Hepatocyte (in vitro differentiated cells): Measurements from ENCODE around the gene DEGS2. TPM values are rescaled to one million over a fixed set of nuclear protein-coding genes. Genes with fewer than 3 reads are reported as not detected.

Experiments
- DNase-seq: peaks from one replicate; pipeline ENCODE4 v3.0.0-alpha.2; 2016; ENCODE audit warnings: low spot score
- H2AFZ ChIP-seq: fragments of 200-600 bp; sonication (generic); 2 replicates; pipeline ENCODE4 v1.6.0; 2016; ENCODE audit warnings: antibody characterized with exemption, mild to moderate bottlenecking
- H3K27ac ChIP-seq: fragments of 200-600 bp; sonication (generic); 2 replicates; pipeline ENCODE4 v1.5.1; 2016; ENCODE audit warnings: mild to moderate bottlenecking
- H3K27me3 ChIP-seq: fragments of 200-600 bp; sonication (generic); 2 replicates; pipeline ENCODE4 v1.6.1; 2016
- H3K36me3 ChIP-seq: fragments of 200-600 bp; sonication (generic); replicated peaks from 2 replicates; pipeline ENCODE4 v1.5.1; 2016; ENCODE audit warnings: low read depth; ENCODE audit not compliant: insufficient read depth
- H3K4me1 ChIP-seq: fragments of 200-600 bp; sonication (generic); 2 replicates; pipeline ENCODE4 v1.5.1; 2016; ENCODE audit warnings: mild to moderate bottlenecking, moderate library complexity; ENCODE audit not compliant: insufficient read depth
- H3K4me2 ChIP-seq: fragments of 200-600 bp; sonication (generic); 2 replicates; pipeline ENCODE4 v1.6.0; 2016
- H3K4me3 ChIP-seq: fragments of 200-600 bp; sonication (generic); 2 replicates; pipeline ENCODE4 v1.5.1; 2016; ENCODE audit warnings: mild to moderate bottlenecking
- H3K79me2 ChIP-seq: fragments of 200-600 bp; sonication (generic); 2 replicates; pipeline ENCODE4 v1.6.0; 2017; ENCODE audit warnings: mild to moderate bottlenecking
- H3K9me2 ChIP-seq: fragments of 200-600 bp; sonication (generic); replicated peaks from 2 replicates; pipeline ENCODE4 v1.6.0; 2017; ENCODE audit warnings: mild to moderate bottlenecking; ENCODE audit not compliant: insufficient read depth
- H3K9me3 ChIP-seq: fragments of 200-600 bp; sonication (generic); 2 replicates; pipeline ENCODE4 v1.5.1; 2016; ENCODE audit warnings: low read depth, mild to moderate bottlenecking
- H4K20me1 ChIP-seq: fragments of 200-600 bp; sonication (generic); 2 replicates; pipeline ENCODE4 v1.6.0; 2016; ENCODE audit warnings: mild to moderate bottlenecking; ENCODE audit not compliant: insufficient read depth, poor library complexity, severe bottlenecking
- EZH2 ChIP-seq: fragments of 200-600 bp; sonication (generic); IDR thresholded peaks from 2 replicates; pipeline ENCODE4 v1.6.1; 2016; ENCODE audit warnings: antibody characterized with exemption, mild to moderate bottlenecking, borderline replicate concordance
- EZH2phosphoT487 ChIP-seq: fragments of 200-600 bp; sonication (generic); IDR thresholded peaks from one replicate; pipeline ENCODE4 v1.6.1; 2018; ENCODE audit warnings: antibody characterized with exemption, mild to moderate bottlenecking, low read depth, moderate library complexity; ENCODE audit not compliant: unreplicated experiment, severe bottlenecking
- WGBS: methylation state at CpG from one replicate; pipeline ENCODE4 v1.1.6; 2016; ENCODE audit warnings: low lambda C conversion rate; ENCODE audit errors: missing lambda C conversion rate; 5-methylcytosine and 5-hydroxymethylcytosine counted together
- polyA plus RNA-seq: library from polyadenylated mRNA; unstranded; fragments of >200 nt; fragmentation: Nextera tagmentation; extraction: Ambion mirVana; gene quantifications from 2 replicates; pipeline ENCODE4 v1.2.1, GENCODE V29; 2016
- total RNA-seq: library from RNA; depleted of rRNA; stranded (reverse); fragments of >200 nt; gene quantifications from 2 replicates; pipeline ENCODE4 v1.2.3, GENCODE V29; 2014
- TF ChIP-seq, protein P1 (sequence below): fragments of 200-600 bp; sonication (generic); IDR thresholded peaks from 2 replicates; pipeline ENCODE4 v1.5.1; 2016; ENCODE audit warnings: antibody characterized with exemption, mild to moderate bottlenecking; ENCODE audit not compliant: poor library complexity

Gene DEGS2
- total and polyA plus RNA-seq, 2 experiments from 2014 or later: 5.3 to 7.7 TPM

GRCh38 chr14:100104006-100104352 is 55.5 kb downstream of the DEGS2 start:
- no peaks in the 10 kb centered on the region for H3K27me3 ChIP-seq
- H3K4me1 ChIP-seq: peaks cover 20% of the 10 kb centered on the region
- H3K79me2 ChIP-seq: peaks cover 6% of the 10 kb centered on the region
- no peaks in the 10 kb centered on the region for H3K9me2 ChIP-seq
- DNase-seq: no peak
- no peaks in the 10 kb centered on the region for H4K20me1 ChIP-seq
- no peaks in the 10 kb centered on the region for H3K9me3 ChIP-seq
- no peaks in the 10 kb centered on the region for H3K36me3 ChIP-seq
- 73% methylated on average over 4 of the region's 4 CpGs for WGBS
- H3K4me2 ChIP-seq: peak overlapping the region; percentile 35
- H3K4me3 ChIP-seq: no peak overlapping the region
- H2AFZ ChIP-seq: no peak overlapping the region
- TF ChIP-seq EZH2: no peak
- TF ChIP-seq, protein P1, sequence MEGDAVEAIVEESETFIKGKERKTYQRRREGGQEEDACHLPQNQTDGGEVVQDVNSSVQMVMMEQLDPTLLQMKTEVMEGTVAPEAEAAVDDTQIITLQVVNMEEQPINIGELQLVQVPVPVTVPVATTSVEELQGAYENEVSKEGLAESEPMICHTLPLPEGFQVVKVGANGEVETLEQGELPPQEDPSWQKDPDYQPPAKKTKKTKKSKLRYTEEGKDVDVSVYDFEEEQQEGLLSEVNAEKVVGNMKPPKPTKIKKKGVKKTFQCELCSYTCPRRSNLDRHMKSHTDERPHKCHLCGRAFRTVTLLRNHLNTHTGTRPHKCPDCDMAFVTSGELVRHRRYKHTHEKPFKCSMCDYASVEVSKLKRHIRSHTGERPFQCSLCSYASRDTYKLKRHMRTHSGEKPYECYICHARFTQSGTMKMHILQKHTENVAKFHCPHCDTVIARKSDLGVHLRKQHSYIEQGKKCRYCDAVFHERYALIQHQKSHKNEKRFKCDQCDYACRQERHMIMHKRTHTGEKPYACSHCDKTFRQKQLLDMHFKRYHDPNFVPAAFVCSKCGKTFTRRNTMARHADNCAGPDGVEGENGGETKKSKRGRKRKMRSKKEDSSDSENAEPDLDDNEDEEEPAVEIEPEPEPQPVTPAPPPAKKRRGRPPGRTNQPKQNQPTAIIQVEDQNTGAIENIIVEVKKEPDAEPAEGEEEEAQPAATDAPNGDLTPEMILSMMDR: no peak
- TF ChIP-seq EZH2phosphoT487: no peak
- H3K27ac ChIP-seq: no peak overlapping the region

DNA sequence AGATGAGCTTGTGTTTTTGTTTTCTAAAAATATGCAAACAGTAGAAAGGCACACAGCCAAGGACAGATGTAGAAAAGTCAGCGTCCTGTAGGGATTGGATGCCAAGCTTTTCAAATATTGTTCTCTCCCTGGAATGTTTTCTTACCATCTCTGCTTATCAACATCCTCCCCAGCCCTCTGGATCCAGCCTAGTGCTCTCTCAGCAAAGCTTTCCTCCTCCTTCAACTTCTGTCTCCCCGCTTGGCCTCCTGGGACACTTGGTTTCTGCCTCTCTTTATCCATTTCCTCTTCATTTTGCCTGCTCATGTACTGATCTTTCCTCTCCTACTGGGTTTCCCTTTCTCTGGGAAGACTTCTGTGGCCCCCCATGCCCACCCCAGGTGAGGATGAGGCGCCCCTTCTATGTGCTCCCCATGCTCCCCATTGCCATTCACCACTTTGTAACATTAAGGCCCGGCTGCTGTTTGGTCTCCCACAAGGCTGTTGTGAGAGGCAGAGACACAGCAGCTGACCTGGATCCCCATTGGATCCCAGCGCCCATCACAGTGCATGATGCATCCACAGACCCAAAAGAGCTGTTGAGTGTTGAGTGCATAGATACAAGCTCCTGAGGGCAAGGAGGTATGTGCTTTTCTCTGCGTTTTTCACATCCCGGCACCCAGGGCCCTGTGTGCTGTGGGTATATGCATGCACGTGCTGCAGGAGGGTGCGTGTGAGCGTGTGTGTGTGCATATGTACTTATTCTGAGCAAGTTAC is 56.0 kb downstream of the DEGS2 start:
- no peak overlapping the region for H2AFZ ChIP-seq
- H3K36me3 ChIP-seq: no peaks in the 10 kb centered on the region
- H3K4me1 ChIP-seq: peaks cover 20% of the 10 kb centered on the region
- no peaks in the 10 kb centered on the region for H3K27me3 ChIP-seq
- H3K9me3 ChIP-seq: no peaks in the 10 kb centered on the region
- 91% methylated on average over 10 of the region's 10 CpGs for WGBS
- DNase-seq: no peak
- TF ChIP-seq EZH2phosphoT487 (no peak), EZH2 (no peak)
- TF ChIP-seq, protein P1: no peak
- no peak overlapping the region for H3K27ac ChIP-seq
- no peaks in the 10 kb centered on the region for H4K20me1 ChIP-seq
- peaks cover 6% of the 10 kb centered on the region for H3K79me2 ChIP-seq
- no peak overlapping the region for H3K4me3 ChIP-seq
- H3K9me2 ChIP-seq: no peaks in the 10 kb centered on the region
- no peak overlapping the region for H3K4me2 ChIP-seq

GRCh38 chr14:100102156-100102785 is 57.2 kb downstream of the DEGS2 start:
- no peak overlapping the region for H2AFZ ChIP-seq
- H3K9me3 ChIP-seq: no peaks in the 10 kb centered on the region
- peaks cover 6% of the 10 kb centered on the region for H3K79me2 ChIP-seq
- H3K4me1 ChIP-seq: peaks cover 20% of the 10 kb centered on the region
- H3K27ac ChIP-seq: no peak overlapping the region
- no peaks in the 10 kb centered on the region for H3K27me3 ChIP-seq
- TF ChIP-seq EZH2phosphoT487: no peak
- TF ChIP-seq EZH2: no peak
- TF ChIP-seq, protein P1: no peak
- H3K36me3 ChIP-seq: no peaks in the 10 kb centered on the region
- H3K4me3 ChIP-seq: no peak overlapping the region
- DNase-seq: no peak
- 95% methylated on average over 8 of the region's 8 CpGs for WGBS
- H3K9me2 ChIP-seq: no peaks in the 10 kb centered on the region
- H3K4me2 ChIP-seq: no peak overlapping the region
- no peaks in the 10 kb centered on the region for H4K20me1 ChIP-seq
